SHP77 (cell line): Measurements from ENCODE around the gene ATXN7L1.

Source experiments
- DNase-seq, 2 experiments: peaks; one replicate each; lab custom pipeline; 2025; lab: John Stamatoyannopoulos, UW

Gene ATXN7L1, protein sequence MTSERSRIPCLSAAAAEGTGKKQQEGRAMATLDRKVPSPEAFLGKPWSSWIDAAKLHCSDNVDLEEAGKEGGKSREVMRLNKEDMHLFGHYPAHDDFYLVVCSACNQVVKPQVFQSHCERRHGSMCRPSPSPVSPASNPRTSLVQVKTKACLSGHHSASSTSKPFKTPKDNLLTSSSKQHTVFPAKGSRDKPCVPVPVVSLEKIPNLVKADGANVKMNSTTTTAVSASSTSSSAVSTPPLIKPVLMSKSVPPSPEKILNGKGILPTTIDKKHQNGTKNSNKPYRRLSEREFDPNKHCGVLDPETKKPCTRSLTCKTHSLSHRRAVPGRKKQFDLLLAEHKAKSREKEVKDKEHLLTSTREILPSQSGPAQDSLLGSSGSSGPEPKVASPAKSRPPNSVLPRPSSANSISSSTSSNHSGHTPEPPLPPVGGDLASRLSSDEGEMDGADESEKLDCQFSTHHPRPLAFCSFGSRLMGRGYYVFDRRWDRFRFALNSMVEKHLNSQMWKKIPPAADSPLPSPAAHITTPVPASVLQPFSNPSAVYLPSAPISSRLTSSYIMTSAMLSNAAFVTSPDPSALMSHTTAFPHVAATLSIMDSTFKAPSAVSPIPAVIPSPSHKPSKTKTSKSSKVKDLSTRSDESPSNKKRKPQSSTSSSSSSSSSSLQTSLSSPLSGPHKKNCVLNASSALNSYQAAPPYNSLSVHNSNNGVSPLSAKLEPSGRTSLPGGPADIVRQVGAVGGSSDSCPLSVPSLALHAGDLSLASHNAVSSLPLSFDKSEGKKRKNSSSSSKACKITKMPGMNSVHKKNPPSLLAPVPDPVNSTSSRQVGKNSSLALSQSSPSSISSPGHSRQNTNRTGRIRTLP

DNA sequence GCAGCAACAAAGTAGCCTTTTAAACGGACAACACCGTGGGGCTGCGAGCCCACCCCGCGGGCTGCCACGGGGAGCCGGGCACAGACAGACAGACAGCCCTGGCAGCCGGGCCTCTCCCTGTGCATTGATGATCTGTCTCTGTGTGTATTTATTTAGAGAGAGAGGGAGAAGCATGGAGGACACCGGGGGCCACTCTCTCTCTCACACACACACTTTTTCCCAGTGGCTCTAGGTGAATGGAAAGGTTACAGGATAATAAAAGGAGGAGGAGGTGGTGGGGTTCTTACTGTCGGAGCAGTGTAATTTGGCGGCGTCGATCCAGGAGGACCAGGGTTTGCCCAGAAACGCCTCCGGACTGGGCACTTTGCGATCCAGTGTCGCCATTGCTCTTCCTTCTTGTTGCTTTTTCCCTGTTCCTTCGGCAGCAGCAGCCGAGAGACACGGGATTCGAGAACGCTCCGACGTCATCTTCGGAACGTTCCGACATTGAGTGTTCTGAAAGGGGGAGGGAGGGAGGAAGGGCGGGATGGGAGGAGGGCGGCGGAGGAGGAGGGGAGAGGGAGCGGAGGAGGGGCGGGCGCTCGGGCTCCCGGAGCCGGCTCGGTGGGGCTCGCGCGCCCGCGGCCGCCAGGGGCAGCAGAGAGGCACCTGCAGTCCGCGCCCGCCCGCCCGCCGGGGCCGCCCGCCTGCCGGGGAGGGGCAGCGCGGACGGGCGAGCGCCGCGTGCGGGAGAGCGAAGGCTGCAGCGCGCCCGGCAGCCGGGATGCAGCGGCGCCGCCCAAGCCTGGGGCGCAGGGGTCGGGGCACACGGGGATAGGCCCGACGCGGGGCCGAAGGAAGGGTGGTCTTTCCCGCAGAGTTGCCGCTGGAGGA lies at the start of gene ATXN7L1:
ATXN7L1 (minus strand) TSS at position 509 of the 873 bp plus-strand sequence; CDS start at position 468, 41 bp downstream.
- peak; percentile 82 for DNase-seq

DNA sequence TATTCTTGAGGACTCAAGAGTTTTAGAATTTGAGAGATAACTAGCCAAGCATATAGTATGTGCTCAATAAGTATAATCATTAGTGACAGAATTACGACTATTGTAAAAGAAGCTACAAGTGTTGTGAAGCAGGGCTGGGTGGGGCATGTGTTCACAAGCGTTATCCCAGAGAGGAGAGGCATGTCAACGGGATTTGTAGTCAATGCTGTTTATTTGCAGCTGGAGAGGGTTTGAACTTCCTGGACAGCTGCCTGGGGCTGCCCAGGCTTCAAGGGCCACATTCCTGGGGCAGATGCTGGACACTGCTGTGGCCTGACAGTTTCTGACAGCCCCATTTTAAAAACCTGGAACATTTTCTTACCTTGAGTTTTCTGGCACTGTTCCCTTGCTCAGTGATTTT lies 49.7 kb upstream of the ATXN7L1 start:
- DNase-seq = no peak

DNA sequence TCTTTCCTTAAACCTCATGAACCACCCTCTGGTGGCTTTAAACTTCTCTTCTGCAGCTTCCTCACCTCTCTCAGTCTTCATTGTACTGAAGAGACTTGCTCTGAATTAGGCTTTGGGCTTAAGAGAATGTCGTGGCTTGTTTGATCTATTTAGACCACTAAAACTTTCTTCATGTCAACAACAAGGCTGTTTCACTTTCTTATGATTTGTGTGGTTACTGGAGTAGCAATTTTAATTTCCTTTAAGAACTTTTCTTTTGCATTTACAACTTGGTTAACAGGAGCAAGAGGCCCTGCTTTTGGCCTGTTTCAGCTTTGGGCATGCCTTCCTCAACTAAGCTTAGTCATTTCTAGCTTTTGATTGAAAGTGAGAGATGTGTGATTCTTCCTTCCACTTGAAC lies 48.5 kb upstream of the ATXN7L1 start:
- DNase-seq = no peak

DNA sequence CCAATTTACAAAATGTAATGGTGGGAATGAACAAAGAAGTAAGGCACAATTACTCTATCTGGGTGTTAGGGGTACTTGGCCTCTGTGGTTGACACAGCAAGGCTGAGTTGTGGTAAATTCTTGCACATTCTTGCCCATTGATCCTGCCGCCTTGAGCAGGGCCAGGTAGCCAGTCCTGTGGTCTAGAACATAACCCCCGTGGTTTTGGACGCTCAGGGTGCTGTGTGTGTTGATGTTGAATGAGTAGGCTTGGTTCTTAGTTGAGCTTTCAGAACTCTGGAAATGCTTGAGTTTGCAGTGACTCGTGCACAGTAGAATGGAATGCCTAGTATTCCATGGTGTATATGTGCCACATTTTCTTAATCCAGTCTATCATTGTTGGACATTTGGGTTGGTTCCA lies 44.4 kb upstream of the ATXN7L1 start:
- no peak for DNase-seq

DNA sequence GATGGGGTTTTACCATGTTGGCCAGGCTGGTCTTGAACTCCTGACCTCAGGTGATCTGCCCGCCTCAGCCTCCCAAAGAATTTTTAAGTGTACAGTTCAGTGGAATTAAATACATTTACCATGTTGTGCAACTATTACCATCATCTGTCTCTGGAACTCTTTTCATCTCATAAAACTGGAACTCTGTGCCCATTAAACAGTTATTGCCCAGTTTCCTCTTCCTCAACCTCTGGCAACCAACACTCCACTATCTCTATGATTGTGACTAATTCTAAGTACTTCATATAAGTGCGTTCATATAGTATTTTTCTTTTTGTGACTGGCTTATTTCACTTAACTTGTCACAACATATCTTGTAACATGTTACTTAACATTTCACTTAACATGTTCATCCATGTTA lies 41.3 kb upstream of the ATXN7L1 start:
- DNase-seq = no peak

DNA sequence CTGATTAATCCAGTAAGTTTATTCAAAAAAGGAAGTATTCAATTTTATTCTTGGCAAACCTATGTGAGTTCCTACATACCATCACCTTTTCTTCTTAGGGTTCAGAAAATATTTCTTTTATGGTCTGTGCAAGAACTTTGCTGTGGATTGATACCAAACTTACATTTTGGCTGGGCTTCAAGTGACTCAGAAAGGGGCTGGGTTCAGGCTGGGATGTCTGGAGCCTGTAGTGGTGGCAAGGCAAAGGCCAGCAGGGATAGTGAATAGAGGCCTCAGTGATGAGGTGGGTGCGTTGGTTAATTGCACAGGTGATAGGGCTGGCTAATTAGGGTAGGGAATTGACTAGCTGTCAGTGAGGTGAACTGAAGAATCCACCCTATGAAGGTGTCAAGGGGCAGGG lies 40.2 kb upstream of the ATXN7L1 start:
- no peak for DNase-seq

DNA sequence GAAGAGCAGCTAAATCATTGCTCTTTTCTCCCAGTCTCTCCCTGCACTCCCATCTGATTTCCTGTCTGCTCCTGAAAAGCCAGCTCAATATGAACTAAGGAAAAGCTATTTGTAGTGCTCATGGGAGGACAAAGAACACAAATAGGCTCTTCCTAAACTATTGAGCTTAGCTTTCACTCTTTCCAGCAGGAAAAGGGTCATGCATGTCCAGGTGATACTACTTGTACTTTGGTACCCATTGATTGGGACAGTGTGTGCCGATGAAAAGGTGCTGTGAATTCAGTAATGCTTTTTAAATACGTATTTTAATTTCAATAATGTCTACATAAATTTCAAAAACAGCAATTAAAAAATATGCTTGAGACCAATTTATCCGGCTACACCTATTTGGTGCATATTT lies 37.5 kb upstream of the ATXN7L1 start:
- DNase-seq = no peak

DNA sequence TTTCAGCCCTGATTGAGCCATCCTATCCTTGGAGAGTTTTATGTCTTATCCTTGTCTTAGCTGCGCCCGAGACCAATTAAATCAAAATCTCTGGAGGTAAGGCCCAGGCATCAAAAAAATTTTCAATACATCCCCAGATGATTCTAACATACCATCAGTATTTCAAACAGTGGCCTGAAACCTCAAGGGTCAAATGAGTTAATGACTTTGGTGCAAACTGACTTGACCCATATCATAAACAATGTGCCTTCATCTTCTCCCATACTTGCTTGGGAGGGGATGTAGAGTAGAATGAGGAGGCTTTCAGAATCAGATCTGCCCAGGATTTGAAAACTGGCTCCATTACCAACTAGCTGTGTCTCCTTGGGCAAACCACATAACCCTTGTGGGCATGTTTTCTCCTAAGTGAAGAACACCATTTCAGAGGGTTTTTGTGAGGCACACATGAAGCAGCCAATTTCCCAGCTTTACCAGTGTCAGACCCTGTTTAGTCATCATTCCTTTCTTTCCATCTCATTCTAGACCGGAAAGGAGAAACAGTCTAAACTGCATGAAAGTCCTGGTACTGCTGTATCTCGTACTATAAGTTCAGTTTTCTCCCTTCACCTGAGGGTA lies 35.7 kb upstream of the ATXN7L1 start:
- DNase-seq = no peak

DNA sequence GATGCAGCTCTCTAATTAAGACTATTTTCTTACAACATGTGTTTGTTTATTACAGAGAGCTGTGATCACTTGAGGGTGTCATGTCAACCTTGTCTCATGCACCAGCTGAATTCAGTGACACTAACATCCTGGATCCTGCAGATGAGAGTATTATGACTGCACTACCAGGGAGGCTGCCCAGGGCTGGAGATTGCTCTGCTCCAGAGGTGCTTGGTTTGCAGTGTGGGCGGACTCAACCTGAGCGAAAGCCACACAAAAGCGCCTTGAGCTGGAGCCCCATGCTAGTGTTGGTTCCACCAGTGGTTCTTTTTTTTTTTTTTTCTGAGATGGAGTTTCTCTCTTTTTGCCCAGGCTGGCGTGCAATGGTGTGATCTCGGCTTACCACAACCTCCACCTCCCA lies 33.8 kb upstream of the ATXN7L1 start:
- no peak for DNase-seq

DNA sequence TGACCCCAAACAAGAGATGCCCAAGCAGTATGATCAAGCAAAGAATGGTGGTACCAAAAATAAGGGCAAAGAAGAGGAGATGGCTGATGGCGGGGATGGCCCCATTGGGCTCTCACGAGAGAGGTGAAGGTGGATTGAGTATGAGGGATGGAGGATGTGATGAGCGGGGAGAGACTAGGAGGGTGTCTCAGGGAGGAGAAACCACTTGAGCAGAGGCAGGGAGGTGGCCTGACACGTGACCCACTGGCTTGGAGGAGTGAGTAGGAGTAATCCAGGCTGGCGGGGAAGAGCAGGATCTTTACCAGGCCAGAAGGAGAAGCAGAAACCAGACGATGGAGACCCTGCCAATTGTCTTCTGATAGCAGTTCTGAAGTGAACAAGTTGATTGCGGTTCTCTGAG lies 33.3 kb upstream of the ATXN7L1 start:
- no peak for DNase-seq

DNA sequence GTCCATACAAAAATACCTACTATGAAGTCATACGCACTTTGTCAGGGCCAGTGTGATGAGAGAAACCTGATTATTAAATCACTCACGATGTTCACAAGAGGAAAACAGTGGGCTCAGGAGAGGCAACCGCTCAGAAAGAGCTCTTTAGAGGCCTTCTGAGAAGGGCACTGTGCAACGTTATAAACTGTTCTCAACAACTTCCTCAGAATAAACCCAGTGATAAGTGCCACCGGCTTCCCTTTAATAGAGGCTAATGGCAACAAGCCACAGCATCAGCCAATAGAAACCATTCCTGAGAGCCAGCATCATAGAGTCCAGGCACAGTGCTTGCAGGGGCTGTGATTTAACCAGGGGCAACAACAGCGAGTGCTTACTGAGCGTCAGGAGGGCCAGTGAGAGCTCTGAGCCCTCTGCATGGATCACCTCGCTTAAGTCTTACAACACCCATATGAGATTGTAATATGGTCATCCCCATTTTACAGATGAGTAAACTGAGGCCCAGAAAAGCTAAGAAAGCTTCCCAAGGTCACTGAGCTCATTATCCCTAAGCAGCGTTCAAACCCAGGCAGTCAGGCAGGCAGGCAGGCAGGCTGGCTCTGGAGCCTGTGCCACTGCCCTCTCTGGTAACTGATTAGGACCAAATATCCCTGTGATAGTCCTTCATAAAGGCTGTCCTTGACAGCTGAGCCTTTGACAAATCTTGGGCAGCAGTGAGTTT lies 30.9 kb upstream of the ATXN7L1 start:
- DNase-seq = no peak

DNA sequence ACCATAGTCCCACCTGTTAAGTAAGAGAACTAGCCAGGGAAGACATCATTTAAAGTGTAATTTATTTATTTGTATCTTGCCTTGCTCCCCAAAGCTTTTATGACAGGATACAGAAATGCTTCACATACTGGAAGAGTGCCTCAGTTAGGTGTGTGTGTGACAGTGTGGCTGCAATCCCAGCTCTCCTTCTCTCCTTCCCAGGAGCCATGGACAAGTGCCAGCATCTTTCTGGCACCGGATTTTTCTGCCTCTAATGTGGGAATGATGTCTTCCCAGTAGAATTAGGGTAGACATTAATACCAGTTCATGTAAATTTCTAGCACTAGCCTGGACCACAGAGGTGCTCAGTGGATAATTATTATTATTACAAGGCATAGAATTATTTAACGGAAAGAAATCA lies 30.3 kb upstream of the ATXN7L1 start:
- DNase-seq = no peak

DNA sequence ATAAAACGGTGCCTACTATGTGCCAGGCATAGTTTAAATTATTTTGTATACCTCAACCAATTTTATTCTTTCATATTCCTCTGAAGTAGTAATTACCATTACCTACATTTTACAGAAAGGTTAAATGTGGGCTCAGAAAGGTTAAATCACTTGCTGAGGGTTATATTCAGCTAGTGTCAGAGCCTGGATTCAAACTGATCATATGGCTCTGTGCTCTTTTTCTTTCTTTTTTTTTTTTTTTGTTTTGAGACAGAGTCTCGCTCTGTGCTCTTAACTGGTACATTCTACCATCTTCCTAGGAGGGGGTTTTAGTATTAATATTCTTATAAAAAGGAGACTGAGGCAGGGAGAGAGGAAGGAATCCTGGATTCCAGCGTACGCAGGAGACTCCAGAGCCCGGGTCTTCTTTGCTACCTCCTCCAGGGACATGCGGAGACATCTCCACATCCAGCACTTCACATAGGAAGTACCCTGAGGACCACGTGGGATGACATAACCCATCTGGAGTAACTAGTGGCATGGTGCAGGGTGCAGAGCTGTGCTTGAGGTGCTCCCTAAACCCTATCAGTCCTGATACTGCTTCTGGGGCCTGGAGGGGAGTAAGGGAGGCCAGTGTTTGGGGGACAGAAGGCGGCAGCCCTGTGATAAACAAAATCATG lies 29.6 kb upstream of the ATXN7L1 start:
- no peak for DNase-seq

DNA sequence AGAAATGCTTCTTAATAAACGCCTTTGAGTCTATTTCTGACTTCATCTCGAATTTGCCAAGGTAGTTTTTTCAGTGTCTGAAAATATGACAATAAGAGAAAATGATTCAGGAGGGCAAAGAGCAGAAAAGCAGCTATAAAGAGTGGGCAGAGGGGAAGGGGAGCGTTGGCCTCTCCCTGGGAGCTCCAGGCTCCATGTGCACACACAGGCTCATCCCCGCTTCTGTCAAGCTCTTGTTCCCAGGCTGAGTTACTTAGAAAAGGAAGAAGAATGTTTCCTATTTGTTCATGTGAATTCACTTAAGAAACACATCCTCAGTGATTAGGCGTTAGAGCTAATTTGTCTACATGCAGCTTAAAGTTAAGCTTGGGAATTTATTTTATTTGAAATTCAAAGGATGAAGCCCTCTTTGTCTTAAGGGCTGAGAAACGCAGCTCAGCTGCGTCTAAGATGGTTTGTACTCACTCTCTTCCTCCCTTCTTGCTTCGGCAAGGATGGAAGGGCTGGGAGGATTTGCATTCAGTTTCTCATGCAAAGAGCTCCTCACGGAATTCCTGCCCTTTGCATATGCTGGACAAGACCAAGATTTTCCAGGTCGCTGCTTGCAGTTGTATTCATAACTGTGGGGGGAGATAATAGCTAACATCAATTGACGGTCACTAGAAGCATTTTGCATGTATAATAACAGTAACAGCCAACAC lies 29.0 kb upstream of the ATXN7L1 start:
- DNase-seq = no peak

DNA sequence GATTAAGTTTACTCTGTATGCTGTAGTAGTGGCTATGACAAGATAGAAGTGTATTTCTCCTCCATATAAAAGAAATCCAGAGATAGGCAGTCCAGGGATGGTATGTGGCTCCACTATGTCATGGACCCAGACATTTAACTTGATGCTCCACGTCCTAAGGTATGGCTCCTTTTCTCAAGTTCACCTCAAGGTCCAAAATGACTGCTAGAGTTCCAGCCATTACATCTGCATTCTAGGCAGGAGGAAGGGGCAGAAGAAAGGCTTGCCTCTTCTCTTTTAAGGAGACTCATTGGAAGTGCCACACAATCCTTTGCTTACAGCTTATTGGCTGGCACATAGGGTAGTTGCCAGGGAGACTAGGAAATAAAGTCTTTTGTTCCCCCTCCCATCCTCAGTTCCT lies 27.7 kb upstream of the ATXN7L1 start:
- DNase-seq = no peak

DNA sequence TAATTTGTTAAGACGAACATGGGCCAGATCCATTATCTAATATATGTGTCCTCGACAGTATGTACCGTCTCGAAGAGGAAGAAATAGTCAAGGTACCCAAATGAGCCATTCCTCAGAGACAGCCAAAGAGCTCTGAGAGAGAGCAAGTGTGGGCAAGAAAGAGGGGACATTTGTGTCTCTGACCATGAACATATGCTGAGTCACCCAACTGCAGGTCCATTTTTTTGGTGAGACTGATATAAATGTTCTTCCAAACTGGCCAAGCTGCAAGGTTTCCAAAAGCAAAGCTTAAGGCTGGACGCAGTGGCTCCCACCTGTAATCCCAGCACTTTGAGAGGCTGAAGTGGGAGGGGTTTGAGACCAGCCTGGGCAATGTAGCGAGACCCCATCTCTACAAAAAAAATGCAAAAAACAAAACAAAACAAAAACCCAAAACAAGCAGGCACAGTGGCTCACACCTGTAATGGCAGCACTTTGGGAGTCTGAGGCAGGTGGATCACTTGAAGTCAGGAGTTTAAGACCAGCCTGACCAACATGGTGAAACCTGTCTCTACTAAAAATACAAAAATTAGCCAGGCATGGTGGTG lies 26.0 kb upstream of the ATXN7L1 start:
- DNase-seq = no peak

DNA sequence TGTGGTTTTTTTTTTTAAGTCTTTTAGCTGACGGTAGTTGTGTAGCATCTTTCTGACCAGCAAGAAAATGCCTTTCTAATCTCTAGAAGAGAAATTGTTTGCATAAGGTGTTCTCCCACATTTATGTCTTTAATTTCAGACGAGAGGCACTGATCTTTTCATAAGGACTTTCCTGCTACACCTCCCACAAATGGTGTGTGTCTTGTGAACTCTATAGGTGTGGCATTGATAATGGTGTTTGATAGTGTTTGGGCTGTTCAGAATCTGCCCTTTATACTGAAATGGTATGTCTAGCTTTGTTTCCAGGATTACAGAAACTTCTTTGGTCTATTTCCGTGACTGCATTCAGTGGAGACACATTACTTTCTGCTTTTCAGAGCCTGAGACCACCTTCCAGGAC lies 21.6 kb upstream of the ATXN7L1 start:
- no peak for DNase-seq

DNA sequence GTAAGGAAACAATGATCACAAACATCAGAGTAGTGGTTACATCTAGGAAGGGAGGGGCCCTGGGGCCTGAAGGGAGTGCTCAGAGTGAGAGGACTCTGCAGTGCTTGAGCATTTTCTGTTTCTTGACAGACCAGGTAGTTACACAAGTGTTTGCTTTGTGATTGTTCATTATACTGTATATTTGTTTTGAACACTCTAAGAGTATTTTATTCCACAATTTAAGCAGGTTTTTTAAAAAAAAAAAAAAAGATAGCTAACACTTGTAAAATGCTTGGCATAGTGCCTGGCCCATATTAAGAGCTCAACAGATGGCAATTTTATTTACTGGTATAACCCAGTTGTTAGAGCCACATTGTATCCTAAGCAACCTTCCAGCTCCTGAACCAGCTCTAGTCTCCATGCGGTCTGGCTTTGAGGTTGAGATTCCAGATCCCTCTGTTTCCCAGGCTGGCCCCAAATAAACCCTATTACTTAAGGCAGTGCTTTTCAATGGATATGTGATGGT lies 20.1 kb upstream of the ATXN7L1 start:
- no peak for DNase-seq

DNA sequence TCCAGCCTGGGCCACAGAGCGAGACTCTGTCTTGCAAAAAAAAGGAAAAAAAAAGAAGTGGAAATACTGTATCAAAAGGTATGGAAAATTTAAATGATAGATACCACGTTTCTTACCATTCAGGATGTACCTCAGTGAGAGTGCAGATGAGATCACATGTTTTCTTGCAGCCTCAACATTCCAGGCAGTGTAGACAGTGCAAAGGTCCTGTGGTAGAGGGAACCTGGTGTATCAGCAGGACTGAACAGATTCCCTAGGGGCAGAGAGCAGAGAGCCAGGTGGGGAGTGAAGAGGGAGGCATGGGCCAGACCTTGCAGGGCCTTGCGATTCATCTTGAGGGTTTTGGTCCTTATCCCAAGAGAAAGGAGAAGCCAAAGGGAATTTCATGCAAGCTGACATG lies 17.7 kb upstream of the ATXN7L1 start:
- DNase-seq = no peak
